ENCODE results near the gene ADCY10.

DNA sequence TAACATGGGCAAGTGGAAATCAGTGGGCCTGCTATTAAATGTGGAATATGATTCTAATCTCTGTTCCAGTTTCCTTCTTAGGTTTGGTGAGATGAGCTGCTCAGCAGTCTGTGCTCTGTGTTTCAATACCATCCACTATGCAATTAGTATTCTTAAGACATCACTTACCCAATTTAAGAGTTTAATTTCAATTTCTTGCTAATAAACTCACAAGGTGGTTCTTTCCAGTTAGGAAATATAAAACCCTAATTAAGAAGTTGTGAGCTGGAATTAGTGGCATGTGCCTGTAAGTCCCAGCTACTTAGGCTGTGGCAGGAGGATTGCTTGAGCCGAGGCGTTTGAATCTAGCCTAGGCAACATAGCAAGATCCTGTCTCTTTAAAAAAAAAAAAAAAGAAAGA, 140.4 kb downstream of the ADCY10 start:
- TF ChIP-seq SAP30 (IDR thresholded peaks at IDR 0.05; ENCODE audit: insufficient read depth, insufficient replicate concordance, low read length): no peak
- TF ChIP-seq CTCF (IDR thresholded peaks at IDR 0.05; ENCODE audit: control extremely low read depth in 1 of 3, insufficient read depth in 1 of 3, low read depth in 1 of 3, low read length in 3 of 3): no peak
- no peak for TF ChIP-seq MAX (IDR thresholded peaks at IDR 0.05)
- TF ChIP-seq USF2 (IDR thresholded peaks at IDR 0.05; ENCODE audit: low read length): no peak
- TF ChIP-seq HDAC2 (IDR thresholded peaks at IDR 0.05; ENCODE audit: borderline replicate concordance in 1 of 2, low read depth in 2 of 2, low read length in 2 of 2): no peak
- TF ChIP-seq JUN (IDR thresholded peaks at IDR 0.05; ENCODE audit: low read depth, low read length): no peak
- TF ChIP-seq TEAD4 (IDR thresholded peaks at IDR 0.05; ENCODE audit: low read depth, low read length): no peak
- no peak for TF ChIP-seq MAFK (IDR thresholded peaks at IDR 0.05; ENCODE audit: low read depth, low read length)
